ENCODE data around the gene SLCO6A1.

Gene SLCO6A1

GRCh38 chr5:102481054-102481715 is 17.6 kb downstream of the SLCO6A1 start:
- in situ Hi-C loops (cut with MboI; ENCODE audit: low sequenced_read_pairs): no loop called here

- in situ Hi-C loops (cut with MboI; ENCODE audit: low sequenced_read_pairs): no loop called here
Observed at GRCh38 chr5:102453716-102454115, 45.1 kb downstream of the SLCO6A1 start.

GRCh38 chr5:102451082-102451481 is 47.7 kb downstream of the SLCO6A1 start:
- in situ Hi-C loops (cut with MboI; ENCODE audit: low sequenced_read_pairs): no loop called here

- in situ Hi-C loops (cut with MboI; ENCODE audit: low sequenced_read_pairs): no loop called here
Observed at GRCh38 chr5:102450313-102450990, 48.3 kb downstream of the SLCO6A1 start.

GRCh38 chr5:102433473-102433872 is 65.3 kb downstream of the SLCO6A1 start:
- in situ Hi-C loops (cut with MboI; ENCODE audit: low sequenced_read_pairs): no loop called here

- in situ Hi-C loops (cut with MboI; ENCODE audit: low sequenced_read_pairs): no loop called here
Observed at GRCh38 chr5:102421647-102422046, 77.2 kb downstream of the SLCO6A1 start.

- in situ Hi-C loops (cut with MboI; ENCODE audit: low sequenced_read_pairs): no loop called here
Observed at GRCh38 chr5:102418531-102418930, 80.3 kb downstream of the SLCO6A1 start.

GRCh38 chr5:102414448-102414847 is 84.4 kb downstream of the SLCO6A1 start:
- in situ Hi-C loops (cut with MboI; ENCODE audit: low sequenced_read_pairs): no loop called here

GRCh38 chr5:102388235-102388634 is 110.6 kb downstream of the SLCO6A1 start:
- in situ Hi-C loops (cut with MboI; ENCODE audit: low sequenced_read_pairs): no loop called here

GRCh38 chr5:102385365-102385764 is 113.4 kb downstream of the SLCO6A1 start:
- in situ Hi-C loops (cut with MboI; ENCODE audit: low sequenced_read_pairs): no loop called here

- in situ Hi-C loops (cut with MboI; ENCODE audit: low sequenced_read_pairs): no loop called here
Observed at GRCh38 chr5:102380174-102380573, 118.6 kb downstream of the SLCO6A1 start.

GRCh38 chr5:102375876-102376275 is 122.9 kb downstream of the SLCO6A1 start:
- in situ Hi-C loops (cut with MboI; ENCODE audit: low sequenced_read_pairs): no loop called here

- in situ Hi-C loops (cut with MboI; ENCODE audit: low sequenced_read_pairs): no loop called here
Observed at GRCh38 chr5:102375272-102375671, 123.5 kb downstream of the SLCO6A1 start.

GRCh38 chr5:102368392-102368791 is 130.4 kb downstream of the SLCO6A1 start:
- in situ Hi-C loops (cut with MboI; ENCODE audit: low sequenced_read_pairs): no loop called here

- in situ Hi-C loops (cut with MboI; ENCODE audit: low sequenced_read_pairs): no loop called here
Observed at GRCh38 chr5:102341681-102342288, 157.0 kb downstream of the SLCO6A1 start.

GRCh38 chr5:102324714-102325113 is 174.1 kb downstream of the SLCO6A1 start:
- in situ Hi-C loops (cut with MboI; ENCODE audit: low sequenced_read_pairs): no loop called here

All from hTERT RPE-1 (cell line).